Stimulated activated CD8-positive, alpha-beta memory T cell treated with anti-CD3 and anti-CD28 coated beads, Interleukin-15, amount 100 ng/mL, for 48 hours (primary cell): ENCODE results near the gene OXCT2.

Experiments
- DNase-seq, 2 donors: peaks; one replicate each; pipeline ENCODE4 v3.0.0-alpha.2; 2020; ENCODE audit warnings: low read depth in 2 of 2

The OXCT2 gene

DNA sequence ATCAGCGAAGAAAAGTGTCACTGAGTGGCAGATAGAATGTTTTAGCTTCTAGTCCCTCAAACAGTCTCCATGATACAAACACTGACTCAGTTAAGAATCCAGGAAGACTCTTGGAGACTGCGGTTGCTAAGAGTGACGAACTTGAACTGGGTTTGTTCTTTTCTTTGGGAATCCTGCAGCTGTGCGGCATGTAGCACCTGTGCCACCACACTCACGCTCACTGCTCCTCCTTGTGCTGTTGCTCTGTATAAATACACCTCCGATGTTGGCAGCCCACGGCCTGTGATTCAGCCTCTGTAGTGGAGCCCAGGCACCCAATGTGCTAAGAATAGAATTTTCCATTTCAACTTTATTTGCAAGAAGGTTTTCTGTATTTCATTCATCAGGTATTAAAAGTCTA is 38.0 kb downstream of the OXCT2 start:
- DNase-seq = no peak

- no peak for DNase-seq
Observed at GRCh38 chr1:39732730-39733129, 38.4 kb downstream of the OXCT2 start.

GRCh38 chr1:39729842-39730241 is 41.3 kb downstream of the OXCT2 start:
- DNase-seq = no peak

GRCh38 chr1:39729030-39729429 is 42.1 kb downstream of the OXCT2 start:
- DNase-seq = no peak

DNA sequence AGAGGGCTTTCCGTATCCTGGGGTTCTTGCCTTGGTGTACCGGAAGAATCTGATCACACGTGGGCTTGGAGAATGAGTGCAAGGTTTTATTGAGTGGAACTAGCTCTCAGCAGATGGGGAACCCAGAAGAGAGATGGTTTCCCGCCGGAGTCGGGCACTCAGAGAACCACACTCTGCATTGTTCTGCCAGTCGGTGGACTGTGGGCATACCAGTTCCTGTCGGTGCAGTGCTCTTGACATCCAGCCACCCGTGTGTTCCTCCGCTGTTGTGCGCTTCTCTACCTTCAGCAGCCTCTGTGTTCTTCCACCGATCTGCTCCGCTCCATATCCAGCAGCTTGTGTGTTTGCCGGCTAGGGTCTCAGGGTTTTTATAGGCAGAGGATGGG is 43.2 kb downstream of the OXCT2 start:
- DNase-seq = no peak

GRCh38 chr1:39727221-39727931 is 43.8 kb downstream of the OXCT2 start:
- DNase-seq = no peak

GRCh38 chr1:39726600-39726999 is 44.5 kb downstream of the OXCT2 start:
- DNase-seq = no peak

GRCh38 chr1:39722495-39722894 is 48.7 kb downstream of the OXCT2 start:
- DNase-seq = no peak

DNA sequence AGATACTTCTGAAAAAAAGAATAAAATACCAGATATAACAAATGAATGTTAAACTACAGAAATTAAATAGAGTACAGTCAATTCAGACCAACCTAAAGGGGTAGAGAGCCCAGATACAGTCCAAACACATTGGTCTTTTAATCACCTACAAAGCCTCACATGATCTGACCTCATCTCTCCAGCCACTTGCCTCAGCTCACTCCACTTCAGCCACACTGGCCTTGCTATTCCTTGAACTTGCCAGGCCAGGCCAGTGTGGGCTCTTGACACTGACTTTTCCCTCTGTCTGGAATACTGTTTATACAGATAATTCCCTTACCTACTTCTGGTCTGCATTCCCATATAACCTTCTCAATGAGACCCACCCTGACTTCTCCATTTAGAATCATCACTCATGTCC is 49.5 kb downstream of the OXCT2 start:
- no peak for DNase-seq

DNA sequence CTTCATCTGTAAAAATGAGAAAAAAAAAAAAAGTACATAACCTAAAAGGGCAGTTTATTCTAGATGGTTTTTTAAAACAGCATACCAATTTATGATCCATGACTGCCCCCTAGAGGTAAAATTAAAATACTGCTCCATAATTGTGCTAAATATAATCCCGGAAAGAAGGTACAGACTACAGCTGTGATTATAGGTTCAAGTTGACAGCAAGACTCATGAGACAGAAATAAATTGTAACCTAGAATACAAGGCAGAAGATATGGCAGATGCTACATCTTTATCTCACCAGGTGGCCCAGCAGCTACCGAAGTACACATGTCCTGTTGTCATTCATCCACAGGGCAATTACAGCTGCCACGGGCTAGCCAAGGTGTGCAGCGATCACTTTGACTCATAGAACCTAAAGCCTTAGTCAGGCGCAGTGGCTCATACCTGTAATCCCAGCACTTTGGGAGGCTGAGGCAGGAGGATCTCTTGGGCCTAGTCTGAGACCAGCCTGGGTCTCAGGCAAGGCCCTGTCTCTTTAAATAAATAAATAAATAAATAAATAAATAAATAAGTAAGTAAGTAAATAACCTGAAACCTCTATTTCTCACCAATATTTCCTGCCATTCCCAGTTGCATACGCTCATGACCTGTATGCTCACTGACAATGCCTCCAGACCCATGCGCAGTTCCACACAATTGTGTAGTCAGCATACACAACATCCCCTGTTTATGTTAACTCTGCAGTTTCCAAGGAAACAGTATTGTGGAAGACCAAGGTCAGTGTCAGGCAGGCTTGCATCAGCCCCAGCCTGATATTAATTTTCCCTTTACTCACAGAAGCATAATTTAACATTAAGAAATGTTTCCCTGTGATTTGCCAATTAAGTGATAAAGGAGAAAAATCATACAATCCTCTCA is 50.8 kb downstream of the OXCT2 start:
- no peak for DNase-seq
